HG02759 (cell line): Measurements from ENCODE around the gene OR5D13.

ENCODE experiments used
- ATAC-seq: cut with Tn5 transposase; IDR thresholded peaks from one replicate; pipeline ENCODE4 v1.9.1; 2021; ENCODE audit warnings: mild to moderate bottlenecking, moderate library complexity; ENCODE audit not compliant: unreplicated experiment

The OR5D13 gene

GRCh38 chr11:55773138-55773537 lies at the start of gene OR5D13:
Gene OR5D13, plus strand, starts transcription at chr11:55773438. Its CDS starts 0 bp downstream, at chr11:55773438.
- no peak for ATAC-seq

GRCh38 chr11:55726715-55727324 lies 46.4 kb upstream of the OR5D13 start:
- no peak for ATAC-seq

- ATAC-seq, result peak; percentile 82
These were observed 40.3 kb upstream of the OR5D13 start for GRCh38 chr11:55732936-55733335.

GRCh38 chr11:55791606-55792005 lies 18.4 kb downstream of the OR5D13 start:
- ATAC-seq, result no peak

GRCh38 chr11:55793321-55793720 lies 20.1 kb downstream of the OR5D13 start:
- no peak for ATAC-seq

GRCh38 chr11:55795256-55795655 lies 22.0 kb downstream of the OR5D13 start, which contains the start of gene OR5D14:
Gene OR5D14, plus strand, starts transcription at chr11:55795556. Its CDS starts 0 bp downstream, at chr11:55795556.
- no peak for ATAC-seq

- ATAC-seq, result no peak
These were observed 33.0 kb downstream of the OR5D13 start for GRCh38 chr11:55806248-55806647.

GRCh38 chr11:55811067-55811466 lies 37.8 kb downstream of the OR5D13 start, which contains the start of gene OR5L1:
Gene OR5L1, plus strand, starts transcription at chr11:55811367. Its CDS starts 100 bp downstream, at chr11:55811467.
- no peak for ATAC-seq

- no peak for ATAC-seq
These were observed 46.1 kb downstream of the OR5D13 start, which contains the start of gene OR5D18 for GRCh38 chr11:55819330-55819729. Gene OR5D18, plus strand, starts transcription at chr11:55819630. Its CDS starts 0 bp downstream, at chr11:55819630.
